ENCODE results near the gene RNF114. TPM values are rescaled to one million over a fixed set of nuclear protein-coding genes. Genes with fewer than 3 reads are reported as not detected.

RNF114 gene
- total RNA-seq, 1 donor from 2014 or later: 62.9 TPM

DNA sequence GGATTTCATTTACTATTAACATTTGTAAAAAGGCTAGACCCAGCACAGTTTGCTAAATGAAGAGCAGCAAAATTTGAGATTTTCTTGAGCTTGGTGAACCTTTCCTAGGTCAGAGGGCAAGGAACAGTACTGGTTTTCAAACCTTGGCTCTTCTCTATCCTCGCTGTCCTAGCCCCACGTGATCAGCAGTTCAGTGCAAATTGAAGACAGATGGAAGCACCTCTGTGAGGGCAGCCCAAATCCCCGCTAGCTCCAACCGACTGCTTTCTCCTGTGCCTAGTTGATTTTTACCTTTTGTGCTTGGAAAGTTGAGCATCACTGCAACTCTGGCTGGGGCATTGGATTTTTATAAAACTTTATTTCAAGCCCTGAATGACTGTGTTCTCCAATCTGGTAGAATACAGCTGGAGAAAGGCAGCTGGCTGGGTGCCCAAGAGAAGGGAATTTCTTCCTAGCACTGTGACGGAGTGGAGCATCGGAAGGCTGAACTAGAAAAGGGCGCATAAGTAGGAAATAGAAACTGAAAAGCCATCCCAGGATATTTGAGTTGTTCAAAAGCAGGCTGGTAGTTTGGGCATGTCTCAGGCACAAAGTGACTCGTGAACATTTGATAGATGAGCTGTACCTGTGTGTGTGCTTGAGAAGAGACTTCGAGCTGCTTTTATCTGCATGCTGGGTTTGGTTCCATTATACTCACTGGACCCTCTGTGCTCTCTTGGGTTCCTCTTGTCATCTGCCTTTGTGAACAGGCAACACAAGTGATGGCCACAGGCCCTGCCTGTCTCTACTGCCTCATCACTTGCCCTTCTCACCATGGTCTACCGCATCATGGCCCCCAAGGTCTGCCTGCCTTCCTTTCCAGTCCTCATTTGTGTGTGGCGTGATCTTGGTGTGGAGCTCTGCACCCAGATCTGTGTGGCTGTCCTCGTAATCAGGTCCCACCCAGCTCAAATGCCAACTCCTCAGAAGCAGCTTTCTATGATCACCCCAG lies 2.3 kb downstream of the RNF114 start:
- Mint-ChIP-seq H3K27ac (peak overlapping the region; percentile 62), H3K4me3 (peak overlapping the region; percentile 99), H3K36me3 (peaks cover 8% of the 10 kb centered on the region), H3K27me3 (no peaks in the 10 kb centered on the region), H3K9me3 (no peaks in the 10 kb centered on the region), H3K4me1 (ENCODE audit: unreplicated experiment) (peaks cover 35% of the 10 kb centered on the region)
- no peak for DNase-seq (ENCODE audit: extremely low spot score, unreplicated experiment)
- no peak for TF ChIP-seq CTCF (conservative IDR thresholded peaks at IDR 0.05)

- Mint-ChIP-seq H3K4me3 (no peak overlapping the region), H3K27me3 (no peaks in the 10 kb centered on the region), H3K27ac (peak overlapping the region; percentile 66), H3K36me3 (peaks cover 18% of the 10 kb centered on the region), H3K9me3 (no peaks in the 10 kb centered on the region), H3K4me1 (ENCODE audit: unreplicated experiment) (peaks cover 26% of the 10 kb centered on the region)
- no peak for DNase-seq (ENCODE audit: extremely low spot score, unreplicated experiment)
- no peak for TF ChIP-seq CTCF (conservative IDR thresholded peaks at IDR 0.05)
Measured at GRCh38 chr20:49941456-49941855, 5.3 kb downstream of the RNF114 start.

DNA sequence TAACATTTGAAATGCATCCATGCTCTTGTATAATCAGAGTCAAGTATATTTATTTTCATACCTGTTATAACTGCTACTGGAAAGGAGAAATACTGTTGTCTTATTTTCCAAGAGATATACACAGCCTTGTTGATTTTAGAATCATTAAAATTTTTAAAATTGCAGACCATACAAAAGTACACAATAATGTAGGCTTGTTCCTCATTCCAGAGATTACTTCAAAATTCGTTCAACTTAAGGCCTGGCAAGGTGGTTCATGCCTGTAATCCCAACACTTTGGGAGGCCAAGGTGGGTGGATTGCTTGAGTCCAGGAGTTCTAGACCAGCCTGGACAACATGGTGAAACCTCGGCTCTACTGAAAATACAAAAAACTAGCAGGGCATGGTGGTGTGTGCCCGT lies 6.1 kb downstream of the RNF114 start:
- no peak overlapping the region for H3K4me3 Mint-ChIP-seq
- no peak for TF ChIP-seq CTCF (conservative IDR thresholded peaks at IDR 0.05)
- H3K27me3 Mint-ChIP-seq: no peaks in the 10 kb centered on the region
- H3K27ac Mint-ChIP-seq: no peak overlapping the region
- H3K4me1 Mint-ChIP-seq (ENCODE audit: unreplicated experiment): peaks cover 26% of the 10 kb centered on the region
- no peak for DNase-seq (ENCODE audit: extremely low spot score, unreplicated experiment)
- H3K9me3 Mint-ChIP-seq: no peaks in the 10 kb centered on the region
- H3K36me3 Mint-ChIP-seq: peaks cover 25% of the 10 kb centered on the region

DNA sequence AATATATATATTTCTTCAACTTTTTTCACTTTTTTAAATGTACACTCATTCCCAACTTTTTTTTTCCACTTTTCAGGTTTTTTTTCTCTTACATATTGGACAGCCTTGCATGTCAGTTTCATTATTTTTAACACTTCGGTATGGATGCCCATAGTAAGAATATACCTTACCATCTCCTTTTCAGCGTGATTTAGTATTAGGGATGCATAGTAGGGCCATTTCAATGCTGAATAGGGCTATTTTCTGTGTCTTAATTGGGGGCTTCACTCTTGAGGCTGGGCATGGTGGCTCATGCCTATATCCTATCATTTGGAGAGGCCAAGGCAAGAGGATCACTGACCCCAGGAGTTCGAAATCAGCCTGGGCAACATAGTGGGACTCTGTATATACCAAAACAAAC lies 6.7 kb downstream of the RNF114 start:
- Mint-ChIP-seq H3K27me3 (no peaks in the 10 kb centered on the region), H3K27ac (no peak overlapping the region), H3K9me3 (no peaks in the 10 kb centered on the region), H3K4me1 (ENCODE audit: unreplicated experiment) (peaks cover 21% of the 10 kb centered on the region), H3K36me3 (peaks cover 29% of the 10 kb centered on the region), H3K4me3 (no peak overlapping the region)
- TF ChIP-seq CTCF (conservative IDR thresholded peaks at IDR 0.05): no peak
- DNase-seq (ENCODE audit: extremely low spot score, unreplicated experiment): no peak

- no peak overlapping the region for H3K4me3 Mint-ChIP-seq
- peaks cover 4% of the 10 kb centered on the region for H3K4me1 Mint-ChIP-seq (ENCODE audit: unreplicated experiment)
- no peaks in the 10 kb centered on the region for H3K9me3 Mint-ChIP-seq
- no peak overlapping the region for H3K27ac Mint-ChIP-seq
- H3K36me3 Mint-ChIP-seq: peaks cover 40% of the 10 kb centered on the region
- no peaks in the 10 kb centered on the region for H3K27me3 Mint-ChIP-seq
- DNase-seq (ENCODE audit: extremely low spot score, unreplicated experiment): no peak
- TF ChIP-seq CTCF (conservative IDR thresholded peaks at IDR 0.05): no peak
Measured at GRCh38 chr20:49945306-49945700, 9.1 kb downstream of the RNF114 start.

Measured in type B pancreatic cell (in vitro differentiated cells).